PC-3 (cell line): ENCODE data around the gene NTM. TPM values are rescaled to one million over a fixed set of nuclear protein-coding genes. Genes with fewer than 3 reads are reported as not detected.

ENCODE experiments used
- ATAC-seq: fragments of 200-7000 bp; cut with Tn5 transposase; 2 replicates; pipeline ENCODE4 v1.9.1; 2020; ENCODE audit warnings: mild to moderate bottlenecking, moderate library complexity
- BruUV-seq: library from RNA; stranded (reverse); fragments of 400-500 nt; replicated peaks from 2 replicates; lab custom pipeline; 2021; lab: Mats Ljungman, UMichigan
- CTCF ChIA-PET: fragments of 300-600 bp; sonication (Branson Sonifier 250); formaldehyde crosslinking; loops from one replicate; lab custom pipeline; 2022; ENCODE audit warnings: antibody characterized with exemption; lab: Charles Lee
- POLR2A ChIA-PET: fragments of 300-600 bp; sonication (Branson Sonifier 250); formaldehyde crosslinking; loops from one replicate; lab custom pipeline; 2022; ENCODE audit warnings: antibody characterized with exemption; ENCODE audit not compliant: unreplicated experiment; lab: Charles Lee
- DNase-seq: peaks from one replicate; pipeline ENCODE4 v3.0.0-alpha.2; 2015
- H2AFZ ChIP-seq: fragments of 300-600 bp; sonication (generic); 2 replicates; pipeline ENCODE4 v1.6.0; 2016; ENCODE audit warnings: antibody characterized with exemption, low read length
- H3F3A ChIP-seq: fragments of 300-600 bp; sonication (generic); one replicate; pipeline ENCODE4 v1.6.0; 2017; ENCODE audit warnings: antibody characterized with exemption, low read length, control low read depth, mild to moderate bottlenecking; ENCODE audit not compliant: unreplicated experiment
- H3K27ac ChIP-seq: fragments of 300-600 bp; sonication (generic); 2 replicates; pipeline ENCODE4 v1.5.1; 2016; ENCODE audit warnings: mild to moderate bottlenecking, low read length
- H3K27me3 ChIP-seq: fragments of 300-600 bp; sonication (generic); 2 replicates; pipeline ENCODE4 v1.6.1; 2016; ENCODE audit warnings: low read length, mixed read lengths
- H3K36me3 ChIP-seq: fragments of 300-600 bp; sonication (generic); 2 replicates; pipeline ENCODE4 v1.6.1; 2016; ENCODE audit warnings: low read depth, mixed run types, low read length, mixed read lengths
- H3K4me1 ChIP-seq: fragments of 300-600 bp; sonication (generic); 2 replicates; pipeline ENCODE4 v1.5.1; 2016; ENCODE audit warnings: low read length; ENCODE audit not compliant: insufficient read depth
- H3K4me2 ChIP-seq: fragments of 300-600 bp; sonication (generic); 2 replicates; pipeline ENCODE4 v1.6.0; 2016; ENCODE audit warnings: low read length
- H3K4me3 ChIP-seq: fragments of 300-600 bp; sonication (generic); 2 replicates; pipeline ENCODE4 v1.5.1; 2016; ENCODE audit warnings: mild to moderate bottlenecking, low read length, mixed read lengths
- H3K79me2 ChIP-seq: fragments of 300-600 bp; sonication (generic); 2 replicates; pipeline ENCODE4 v1.6.1; 2017; ENCODE audit warnings: low read length, mixed read lengths
- H3K9ac ChIP-seq: fragments of 300-600 bp; sonication (generic); 2 replicates; pipeline ENCODE4 v1.6.0; 2016; ENCODE audit warnings: mild to moderate bottlenecking, low read length
- H3K9me2 ChIP-seq: fragments of 300-600 bp; sonication (generic); replicated peaks from 2 replicates; pipeline ENCODE4 v1.6.1; 2016; ENCODE audit warnings: mixed run types, low read length, mixed read lengths
- H3K9me3 ChIP-seq: fragments of 300-600 bp; sonication (generic); 2 replicates; pipeline ENCODE4 v1.6.1; 2016; ENCODE audit warnings: low read length, mixed read lengths
- H4K20me1 ChIP-seq: fragments of 300-600 bp; sonication (generic); 2 replicates; pipeline ENCODE4 v1.6.1; 2016; ENCODE audit warnings: low read length, mixed read lengths
- CTCF ChIP-seq: fragments of 300-600 bp; sonication (generic); conservative IDR thresholded peaks from 2 replicates; pipeline ENCODE4 v1.5.1; 2017; ENCODE audit warnings: antibody characterized with exemption, low read depth, mild to moderate bottlenecking, low read length
- EZH2 ChIP-seq: fragments of 300-600 bp; sonication (generic); IDR thresholded peaks from one replicate; pipeline ENCODE4 v1.6.1; 2017; ENCODE audit warnings: antibody characterized with exemption, mild to moderate bottlenecking, low read length; ENCODE audit not compliant: unreplicated experiment
- EZH2phosphoT487 ChIP-seq: fragments of 300-600 bp; sonication (generic); IDR thresholded peaks from 2 replicates; pipeline ENCODE4 v1.6.1; 2018; ENCODE audit warnings: mild to moderate bottlenecking, antibody characterized with exemption, low read length, borderline replicate concordance
- intact Hi-C: fragments of 100-400 bp; cut with micrococcal nuclease; formaldehyde crosslinking; loops from 2 replicates; pipeline ENCODE4 v1.9.0; 2023
- total RNA-seq: library from RNA; depleted of rRNA; stranded (reverse); fragments of >200 nt; gene quantifications from 2 replicates; pipeline ENCODE4 v1.2.3, GENCODE V29; 2014

NTM gene
- total RNA-seq, 1 experiment from 2014 or later: not detected

GRCh38 chr11:132111316-132111715, 740.9 kb downstream of the NTM start:
- no peak overlapping the region for H3K9ac ChIP-seq
- ChIA-PET CTCF (no interaction called here), POLR2A (interaction anchor here (1.3 kb wide), 1 partner anchor 15 kb away, joined by 5 read pairs; no protein-coding TSS in a partner anchor)
- no peak; the same call in 1 of the 2 replicates for ATAC-seq
- peak overlapping the region; percentile 26; the same call in 1 of the 2 replicates for H3K4me2 ChIP-seq
- DNase-seq: no peak
- no peaks in the 10 kb centered on the region for H4K20me1 ChIP-seq
- no peaks in the 10 kb centered on the region for H3K9me2 ChIP-seq
- H3F3A ChIP-seq: no peaks in the 10 kb centered on the region
- no peaks in the 10 kb centered on the region for H3K36me3 ChIP-seq
- peaks cover 14% of the 10 kb centered on the region for H3K4me1 ChIP-seq
- no peaks in the 10 kb centered on the region for H3K79me2 ChIP-seq
- intact Hi-C loops: loop anchor here (5.0 kb wide), 3 partner anchors 39 to 244 kb away; no protein-coding TSS in a partner anchor
- BruUV-seq: no TSS peak
- H3K4me3 ChIP-seq: no peak overlapping the region
- no peaks in the 10 kb centered on the region for H3K27me3 ChIP-seq
- peak overlapping the region; percentile 4; the same call in 1 of the 2 replicates for H2AFZ ChIP-seq
- TF ChIP-seq CTCF (no peak), EZH2phosphoT487 (no peak), EZH2 (no peak)
- H3K27ac ChIP-seq: peak overlapping the region; percentile 30
- no peaks in the 10 kb centered on the region for H3K9me3 ChIP-seq

GRCh38 chr11:132111838-132112237, 741.4 kb downstream of the NTM start:
- Histone ChIP-seq H2AFZ (0 out of 2 replicates have a peak overlapping the region, but pooled peaks have one; percentile 4), H3K9ac (no peak overlapping the region), H3K79me2 (no peaks in the 10 kb centered on the region), H3K4me3 (no peak overlapping the region), H3K36me3 (no peaks in the 10 kb centered on the region), H3K4me2 (peak overlapping the region; percentile 26; the same call in 1 of the 2 replicates), H3K9me2 (no peaks in the 10 kb centered on the region), H3K27ac (peak overlapping the region; percentile 30), H3K27me3 (no peaks in the 10 kb centered on the region), H3F3A (no peaks in the 10 kb centered on the region), H3K9me3 (no peaks in the 10 kb centered on the region), H4K20me1 (no peaks in the 10 kb centered on the region), H3K4me1 (peaks cover 14% of the 10 kb centered on the region)
- ATAC-seq (peak; percentile 74), DNase-seq (peak; percentile 76)
- ChIA-PET CTCF (no interaction called here), POLR2A (interaction anchor here (1.3 kb wide), 1 partner anchor 15 kb away, joined by 5 read pairs; no protein-coding TSS in a partner anchor)
- BruUV-seq: no TSS peak
- intact Hi-C loops: loop anchor here (5.0 kb wide), 3 partner anchors 40 to 245 kb away; no protein-coding TSS in a partner anchor
- TF ChIP-seq EZH2 (no peak), CTCF (no peak), EZH2phosphoT487 (no peak)

- DNase-seq (no peak), ATAC-seq (no peak)
- Histone ChIP-seq H3K9me3 (no peaks in the 10 kb centered on the region), H3K4me2 (no peak overlapping the region), H3K36me3 (no peaks in the 10 kb centered on the region), H3K9me2 (no peaks in the 10 kb centered on the region), H3K27me3 (no peaks in the 10 kb centered on the region), H3K27ac (no peak overlapping the region), H3K9ac (no peak overlapping the region), H3K4me3 (no peak overlapping the region), H2AFZ (no peak overlapping the region), H3F3A (no peaks in the 10 kb centered on the region), H3K4me1 (peaks cover 14% of the 10 kb centered on the region), H3K79me2 (no peaks in the 10 kb centered on the region), H4K20me1 (no peaks in the 10 kb centered on the region)
- no TSS peak for BruUV-seq
- ChIA-PET CTCF (no interaction called here), POLR2A (interaction anchor here (1.3 kb wide), 1 partner anchor 14 kb away, joined by 5 read pairs; no protein-coding TSS in a partner anchor)
- intact Hi-C loops: loop anchor here (5.0 kb wide), 3 partner anchors 41 to 246 kb away; no protein-coding TSS in a partner anchor
- no peak for TF ChIP-seq CTCF
- no peak for TF ChIP-seq EZH2
- no peak for TF ChIP-seq EZH2phosphoT487
Observed at GRCh38 chr11:132112846-132113245, 742.4 kb downstream of the NTM start.
